Karpas-422 (cell line): Measurements from ENCODE around the gene THSD4. TPM values are rescaled to one million over a fixed set of nuclear protein-coding genes. Genes with fewer than 3 reads are reported as not detected.

ENCODE experiments used
- DNase-seq: peaks from one replicate; pipeline ENCODE4 v3.0.0-alpha.2; 2015
- H2AFZ ChIP-seq: fragments of 200-600 bp; sonication (generic); 2 replicates; pipeline ENCODE4 v1.6.1; 2014; ENCODE audit warnings: antibody characterized with exemption, low read length, mixed read lengths
- H3K27ac ChIP-seq: fragments of 200-600 bp; sonication (generic); 2 replicates; pipeline ENCODE4 v1.5.1; 2014; ENCODE audit warnings: mild to moderate bottlenecking, low read length, moderate library complexity
- H3K27me3 ChIP-seq: fragments of 200-600 bp; sonication (generic); 2 replicates; pipeline ENCODE4 v1.6.1; 2014; ENCODE audit warnings: low read length, mixed read lengths
- H3K36me3 ChIP-seq: fragments of 200-600 bp; sonication (generic); 2 replicates; pipeline ENCODE4 v1.6.1; 2014; ENCODE audit warnings: low read length, mixed read lengths; ENCODE audit not compliant: insufficient read depth
- H3K4me1 ChIP-seq: fragments of 200-600 bp; sonication (generic); 2 replicates; pipeline ENCODE4 v1.6.1; 2014; ENCODE audit warnings: mild to moderate bottlenecking, low read length, mixed read lengths
- H3K4me2 ChIP-seq: fragments of 200-600 bp; sonication (generic); 2 replicates; pipeline ENCODE4 v1.6.1; 2014; ENCODE audit warnings: low read length, low read depth, mild to moderate bottlenecking; ENCODE audit not compliant: poor library complexity, severe bottlenecking
- H3K4me3 ChIP-seq: fragments of 200-600 bp; sonication (generic); 2 replicates; pipeline ENCODE4 v1.5.1; 2014; ENCODE audit warnings: mild to moderate bottlenecking, antibody characterized with exemption, low read length, mixed read lengths
- H3K79me2 ChIP-seq: fragments of 200-600 bp; sonication (generic); 2 replicates; pipeline ENCODE4 v1.6.1; 2014; ENCODE audit warnings: mild to moderate bottlenecking, low read length, mixed read lengths
- H3K9ac ChIP-seq: fragments of 200-600 bp; sonication (generic); 2 replicates; pipeline ENCODE4 v1.6.0; 2014; ENCODE audit warnings: low read length
- H3K9me2 ChIP-seq: fragments of 200-600 bp; sonication (generic), shearing (Covaris generic); replicated peaks from 2 replicates; pipeline ENCODE4 v1.6.0; 2014; ENCODE audit warnings: mild to moderate bottlenecking, low read length, moderate library complexity; ENCODE audit not compliant: insufficient read depth
- H3K9me3 ChIP-seq: fragments of 300-700, 200-600 bp; sonication (generic); 2 replicates; pipeline ENCODE4 v1.6.1; 2014; ENCODE audit warnings: low read length, mixed read lengths
- H4K20me1 ChIP-seq: fragments of 200-600 bp; sonication (generic); 2 replicates; pipeline ENCODE4 v1.6.1; 2014; ENCODE audit warnings: mild to moderate bottlenecking, antibody characterized with exemption, low read length, low read depth; ENCODE audit not compliant: insufficient read depth
- total RNA-seq: library from RNA; depleted of rRNA; stranded (reverse); fragments of >200 nt; shearing (Covaris generic); gene quantifications from 2 replicates; pipeline ENCODE4 v1.2.3, GENCODE V29; 2014; ENCODE audit warnings: low replicate concordance

The THSD4 gene
- total RNA-seq, 1 experiment from 2014 or later: 0.11 TPM

DNA sequence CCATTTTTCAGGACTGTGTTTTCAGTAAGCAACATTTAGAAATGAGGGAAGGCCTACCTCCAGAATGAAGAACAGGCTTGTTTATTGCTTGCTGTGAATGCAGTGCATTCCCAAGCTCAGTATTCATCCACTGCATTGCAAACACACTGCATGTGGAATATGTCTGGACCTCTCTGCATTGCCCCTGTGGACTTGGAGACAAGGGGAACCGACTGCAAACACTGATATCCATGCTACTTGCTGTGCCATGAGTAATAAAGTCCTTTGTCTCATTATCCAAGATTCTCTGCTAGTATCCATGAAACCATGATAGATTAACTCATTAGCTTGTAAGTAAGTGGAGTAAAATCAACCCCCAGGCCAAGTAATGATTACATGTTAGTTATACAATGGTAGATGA is 393.9 kb downstream of the THSD4 start:
- no peaks in the 10 kb centered on the region for H3K9me2 ChIP-seq
- H3K36me3 ChIP-seq: no peaks in the 10 kb centered on the region
- H3K9ac ChIP-seq: no peak overlapping the region
- H3K4me1 ChIP-seq: peaks cover 54% of the 10 kb centered on the region
- no peak overlapping the region; the same call in 1 of the 2 replicates for H2AFZ ChIP-seq
- H4K20me1 ChIP-seq: no peaks in the 10 kb centered on the region
- no peak overlapping the region for H3K4me2 ChIP-seq
- DNase-seq: no peak
- no peaks in the 10 kb centered on the region for H3K79me2 ChIP-seq
- peak overlapping the region; percentile 73 for H3K27ac ChIP-seq
- H3K4me3 ChIP-seq: no peak overlapping the region
- no peaks in the 10 kb centered on the region for H3K9me3 ChIP-seq
- H3K27me3 ChIP-seq: no peaks in the 10 kb centered on the region

DNA sequence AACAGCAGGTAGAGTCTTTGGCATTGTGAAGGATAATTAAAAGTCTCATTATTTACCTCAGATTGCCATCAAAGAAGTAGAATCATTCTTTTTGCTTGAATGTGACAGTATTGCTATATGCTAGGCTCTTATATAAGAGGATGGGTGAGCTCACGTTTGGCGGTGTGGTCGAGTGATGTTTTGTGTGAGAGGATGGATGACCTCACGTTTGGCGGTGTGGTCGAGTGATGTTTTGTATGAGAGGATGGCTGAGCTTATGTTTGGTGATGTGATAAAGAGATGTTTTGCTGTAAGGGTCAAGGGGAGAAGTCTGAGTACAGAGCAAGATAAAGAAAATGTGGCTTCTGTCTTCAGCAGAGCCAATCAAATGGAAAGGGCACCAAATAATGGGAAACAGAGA is 395.5 kb downstream of the THSD4 start:
- peaks cover 50% of the 10 kb centered on the region for H3K4me1 ChIP-seq
- no peaks in the 10 kb centered on the region for H3K79me2 ChIP-seq
- no peaks in the 10 kb centered on the region for H3K9me3 ChIP-seq
- H4K20me1 ChIP-seq: no peaks in the 10 kb centered on the region
- H3K9ac ChIP-seq: no peak overlapping the region
- no peak overlapping the region for H2AFZ ChIP-seq
- no peak overlapping the region for H3K27ac ChIP-seq
- no peak overlapping the region for H3K4me2 ChIP-seq
- H3K36me3 ChIP-seq: no peaks in the 10 kb centered on the region
- no peak for DNase-seq
- no peaks in the 10 kb centered on the region for H3K27me3 ChIP-seq
- no peaks in the 10 kb centered on the region for H3K9me2 ChIP-seq
- no peak overlapping the region for H3K4me3 ChIP-seq

DNA sequence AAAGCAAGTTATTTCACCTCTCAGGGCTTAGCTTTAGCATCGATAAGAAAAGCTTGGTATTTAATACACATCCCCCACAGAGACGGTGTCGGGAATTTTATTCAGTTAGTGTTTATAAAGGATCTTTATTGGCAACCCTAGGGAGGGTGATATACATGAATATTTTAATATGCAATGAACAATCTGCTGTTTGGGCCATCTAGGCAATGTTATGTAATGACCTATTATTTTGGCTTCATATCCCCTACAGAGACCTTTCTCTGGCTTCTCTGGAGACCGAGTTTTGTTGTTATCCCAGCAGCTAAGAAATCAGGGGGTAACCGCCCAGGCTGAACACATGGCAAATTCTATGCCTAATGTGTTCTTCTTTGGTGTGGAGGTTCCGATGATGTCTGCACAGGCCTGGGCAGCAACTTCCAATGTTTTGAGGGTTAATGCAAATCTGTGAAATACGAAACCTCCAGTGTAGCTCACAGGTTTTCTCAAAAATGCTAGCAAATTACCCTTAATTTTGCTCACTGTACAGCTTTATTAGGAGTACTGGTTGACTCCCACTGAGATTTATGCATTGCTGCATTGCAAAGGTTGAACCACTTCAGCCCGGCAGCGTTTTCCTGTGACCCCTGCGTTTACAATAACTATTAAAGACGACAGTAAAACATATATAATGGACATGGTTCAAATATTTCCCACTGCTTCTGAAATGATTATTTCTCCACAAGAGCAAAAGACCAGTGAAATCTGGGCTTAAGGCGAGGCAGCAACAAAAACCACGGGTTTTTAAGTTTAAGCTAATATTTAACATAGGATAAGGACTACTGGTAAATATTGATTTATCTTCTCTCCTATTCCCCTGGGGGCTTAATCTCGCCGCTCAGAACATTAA is 396.8 kb downstream of the THSD4 start:
- H3K4me3 ChIP-seq: no peak overlapping the region; the same call in 1 of the 2 replicates
- no peaks in the 10 kb centered on the region for H3K27me3 ChIP-seq
- H3K9ac ChIP-seq: no peak overlapping the region
- H3K36me3 ChIP-seq: no peaks in the 10 kb centered on the region
- H4K20me1 ChIP-seq: no peaks in the 10 kb centered on the region
- H3K4me2 ChIP-seq: peak overlapping the region; percentile 51
- no peaks in the 10 kb centered on the region for H3K79me2 ChIP-seq
- DNase-seq: no peak
- no peak overlapping the region for H2AFZ ChIP-seq
- H3K27ac ChIP-seq: no peak overlapping the region
- H3K9me3 ChIP-seq: no peaks in the 10 kb centered on the region
- peaks cover 39% of the 10 kb centered on the region for H3K4me1 ChIP-seq
- H3K9me2 ChIP-seq: no peaks in the 10 kb centered on the region

DNA sequence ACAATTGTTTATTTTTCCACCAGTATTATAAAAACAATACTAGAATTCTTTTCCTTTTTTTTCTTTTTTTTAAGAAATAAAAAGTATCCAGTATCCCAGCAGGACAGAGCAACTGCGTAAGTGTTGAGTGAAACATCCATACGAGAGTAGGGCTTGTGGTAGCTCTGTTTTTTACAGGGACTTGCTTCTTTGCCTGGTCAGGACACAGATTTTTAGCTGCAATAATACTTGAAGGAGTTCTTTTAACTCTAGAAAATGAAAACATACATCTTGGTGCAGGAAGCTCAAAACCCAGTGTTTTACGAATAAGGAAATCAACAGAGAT is 397.4 kb downstream of the THSD4 start:
- no peak overlapping the region for H3K27ac ChIP-seq
- H2AFZ ChIP-seq: no peak overlapping the region
- no peak overlapping the region; the same call in 1 of the 2 replicates for H3K4me3 ChIP-seq
- H3K27me3 ChIP-seq: no peaks in the 10 kb centered on the region
- no peak overlapping the region for H3K9ac ChIP-seq
- peak overlapping the region; percentile 51 for H3K4me2 ChIP-seq
- H3K4me1 ChIP-seq: peaks cover 33% of the 10 kb centered on the region
- H3K9me2 ChIP-seq: no peaks in the 10 kb centered on the region
- H3K36me3 ChIP-seq: no peaks in the 10 kb centered on the region
- H4K20me1 ChIP-seq: no peaks in the 10 kb centered on the region
- DNase-seq: no peak
- H3K9me3 ChIP-seq: no peaks in the 10 kb centered on the region
- no peaks in the 10 kb centered on the region for H3K79me2 ChIP-seq

DNA sequence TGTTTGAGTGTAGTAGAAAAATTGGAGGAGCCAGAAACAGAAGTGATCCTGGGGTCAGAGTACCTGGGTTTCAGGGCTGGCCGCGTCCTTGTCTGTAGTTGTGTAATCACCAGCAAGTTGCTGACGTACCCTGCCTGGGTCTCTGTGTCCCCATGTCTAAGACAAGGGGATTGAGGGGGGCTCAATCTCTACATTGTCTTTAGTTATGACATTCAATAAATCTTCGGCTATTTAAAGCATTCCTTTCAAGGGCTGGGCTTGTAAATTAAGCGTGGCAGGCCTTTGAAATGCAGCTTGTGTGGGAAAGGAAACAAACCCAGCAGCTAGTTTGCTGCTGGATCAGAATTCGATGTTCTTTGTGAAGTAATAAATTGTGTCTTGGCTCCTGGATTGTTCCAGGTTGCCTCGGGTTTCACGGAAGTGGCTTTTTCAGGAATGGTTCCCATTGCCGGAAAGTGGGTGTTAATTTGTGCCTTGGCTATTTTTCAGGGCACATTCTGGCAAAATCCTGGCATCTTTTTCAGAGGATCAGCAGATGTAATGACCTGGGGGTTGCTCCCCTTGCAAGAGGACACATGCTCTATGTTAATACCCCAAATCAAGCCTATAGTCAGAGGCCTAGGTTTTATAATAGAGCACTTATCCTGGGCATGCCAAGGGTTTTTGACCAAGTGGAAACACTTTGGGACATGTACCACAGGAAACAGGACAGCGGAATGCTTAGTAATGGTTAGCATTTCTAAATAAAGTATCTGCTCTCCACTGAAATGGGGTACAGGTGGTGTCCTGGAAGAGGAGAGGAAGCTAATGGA is 400.3 kb downstream of the THSD4 start:
- Histone ChIP-seq H3K9me3 (no peaks in the 10 kb centered on the region), H4K20me1 (no peaks in the 10 kb centered on the region), H3K4me3 (no peak overlapping the region), H3K27me3 (no peaks in the 10 kb centered on the region), H3K79me2 (no peaks in the 10 kb centered on the region), H3K4me2 (no peak overlapping the region), H3K4me1 (peaks cover 15% of the 10 kb centered on the region), H3K9me2 (no peaks in the 10 kb centered on the region), H3K36me3 (no peaks in the 10 kb centered on the region), H2AFZ (no peak overlapping the region), H3K9ac (no peak overlapping the region), H3K27ac (no peak overlapping the region)
- DNase-seq: no peak

DNA sequence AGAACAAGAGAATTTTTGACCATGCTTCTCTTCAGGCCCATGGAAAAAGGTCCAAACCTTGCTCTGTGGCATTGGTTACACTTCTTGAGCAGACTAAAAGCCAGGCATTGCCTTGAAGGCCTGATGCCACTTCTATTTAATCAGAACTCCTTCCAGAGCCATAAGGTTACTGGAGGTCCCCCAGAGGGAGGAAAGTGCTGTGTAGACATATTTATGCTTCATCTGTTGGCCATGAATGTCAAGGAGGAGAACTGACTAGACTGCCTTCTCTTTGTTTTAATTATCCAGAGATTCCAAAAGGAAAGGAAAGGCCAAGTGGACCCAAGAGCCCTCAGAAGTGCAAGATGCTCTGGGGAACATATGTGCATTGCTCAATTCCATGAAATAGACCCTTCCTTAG is 402.5 kb downstream of the THSD4 start:
- no peak overlapping the region for H3K9ac ChIP-seq
- no peak overlapping the region for H2AFZ ChIP-seq
- H3K4me3 ChIP-seq: no peak overlapping the region
- no peaks in the 10 kb centered on the region for H4K20me1 ChIP-seq
- H3K4me1 ChIP-seq: peaks cover 4% of the 10 kb centered on the region
- H3K79me2 ChIP-seq: no peaks in the 10 kb centered on the region
- no peaks in the 10 kb centered on the region for H3K27me3 ChIP-seq
- no peak overlapping the region for H3K4me2 ChIP-seq
- H3K9me3 ChIP-seq: no peaks in the 10 kb centered on the region
- no peaks in the 10 kb centered on the region for H3K9me2 ChIP-seq
- H3K36me3 ChIP-seq: no peaks in the 10 kb centered on the region
- no peak for DNase-seq
- H3K27ac ChIP-seq: no peak overlapping the region

DNA sequence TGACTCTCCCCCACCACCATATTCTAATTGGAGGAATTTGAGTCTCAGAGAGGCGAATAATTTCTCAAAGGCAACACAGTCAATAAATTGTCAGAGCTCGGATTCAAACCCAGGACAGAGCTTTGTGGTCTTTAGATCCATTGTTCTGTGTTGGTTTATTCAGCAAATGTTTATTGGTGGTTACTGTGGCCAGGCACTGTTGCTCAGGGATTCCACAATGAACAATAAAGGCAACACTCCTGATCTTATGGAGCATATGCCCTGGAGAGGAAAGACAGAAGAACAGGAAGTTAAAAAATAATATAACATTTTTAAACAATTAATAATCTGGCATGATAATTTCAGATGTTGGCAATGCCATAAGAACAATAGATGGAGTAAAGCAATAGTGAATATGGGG is 403.4 kb downstream of the THSD4 start:
- no peak overlapping the region for H3K4me2 ChIP-seq
- no peak overlapping the region for H3K9ac ChIP-seq
- H3K79me2 ChIP-seq: no peaks in the 10 kb centered on the region
- H3K4me3 ChIP-seq: no peak overlapping the region
- no peak overlapping the region for H2AFZ ChIP-seq
- no peaks in the 10 kb centered on the region for H3K9me3 ChIP-seq
- no peaks in the 10 kb centered on the region for H3K9me2 ChIP-seq
- H3K36me3 ChIP-seq: no peaks in the 10 kb centered on the region
- DNase-seq: no peak
- no peaks in the 10 kb centered on the region for H4K20me1 ChIP-seq
- H3K27ac ChIP-seq: no peak overlapping the region
- no peaks in the 10 kb centered on the region for H3K4me1 ChIP-seq
- no peaks in the 10 kb centered on the region for H3K27me3 ChIP-seq

DNA sequence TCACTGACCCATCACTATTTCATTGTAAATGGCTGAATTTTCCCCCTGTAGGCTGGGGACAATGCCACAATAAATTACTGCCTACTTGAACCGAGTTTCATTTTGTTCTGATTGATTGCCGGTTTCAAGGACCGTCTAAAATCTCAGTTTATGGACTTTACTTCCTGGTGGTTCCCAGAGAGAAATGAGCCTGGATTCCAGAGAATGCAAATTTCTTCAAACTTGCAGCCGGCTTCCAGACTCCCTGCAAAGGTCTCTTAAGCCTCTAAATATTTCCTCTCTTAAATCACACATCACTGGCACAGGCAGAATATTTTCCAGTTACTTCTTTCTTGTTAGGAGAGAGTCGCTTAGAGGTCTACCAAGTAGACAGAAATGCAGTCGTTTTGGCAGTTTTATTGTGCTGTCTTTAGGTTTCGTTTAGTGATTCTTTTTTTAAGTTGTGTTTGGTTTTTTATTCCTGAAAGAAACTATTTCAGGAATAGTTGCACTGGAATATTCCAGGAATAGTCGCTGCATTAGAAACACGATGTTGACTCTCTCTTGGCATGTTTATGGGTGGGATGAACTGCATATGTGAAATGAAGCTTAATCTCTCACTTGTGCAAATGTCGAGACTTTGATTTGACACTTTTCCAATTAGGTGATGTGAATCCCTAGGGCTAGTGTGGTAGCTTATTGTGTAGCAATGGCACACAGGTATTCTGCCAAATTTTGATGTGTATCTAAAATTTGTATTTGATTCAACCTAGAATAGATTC is 411.0 kb downstream of the THSD4 start:
- Histone ChIP-seq H3K36me3 (no peaks in the 10 kb centered on the region), H3K79me2 (no peaks in the 10 kb centered on the region), H2AFZ (no peak overlapping the region), H3K9ac (no peak overlapping the region), H3K9me2 (no peaks in the 10 kb centered on the region), H3K4me3 (no peak overlapping the region), H3K4me1 (peaks cover 17% of the 10 kb centered on the region), H3K27ac (no peak overlapping the region), H3K27me3 (no peaks in the 10 kb centered on the region), H3K4me2 (no peak overlapping the region), H3K9me3 (no peaks in the 10 kb centered on the region), H4K20me1 (no peaks in the 10 kb centered on the region)
- DNase-seq: no peak
